Activated T-helper 2 cell treated with anti-CD3 and anti-CD28 coated beads, Interferon-gamma antibody, Interleukin-2, Interleukin-4, amounts not matched to agents 10 μg/mL and 5 μg/mL and 100 μg/mL, durations not matched to agents 14 hours and 24 hours and 36 hours (primary cell): Measurements from ENCODE around the gene HOXD13. TPM values are rescaled to one million over a fixed set of nuclear protein-coding genes. Genes with fewer than 3 reads are reported as not detected.

Experiments used
- DNase-seq: peaks from one replicate; pipeline ENCODE4 v3.0.0; 2021; ENCODE audit warnings: low spot score
- H3K27ac Mint-ChIP-seq: one replicate; pipeline ENCODE4 v1.8.0; 2021; ENCODE audit warnings: mixed read lengths
- H3K27me3 Mint-ChIP-seq: one replicate; pipeline ENCODE4 v1.8.0; 2021; ENCODE audit warnings: low read depth, mixed read lengths
- H3K36me3 Mint-ChIP-seq: one replicate; pipeline ENCODE4 v1.8.0; 2021; ENCODE audit warnings: low read depth, mixed read lengths
- H3K4me1 Mint-ChIP-seq: one replicate; pipeline ENCODE4 v1.8.0; 2021; ENCODE audit warnings: low read depth, mixed read lengths
- H3K4me3 Mint-ChIP-seq: one replicate; pipeline ENCODE4 v1.8.0; 2021; ENCODE audit warnings: low read depth, mild to moderate bottlenecking, moderate library complexity, mixed read lengths
- H3K9me3 Mint-ChIP-seq: one replicate; pipeline ENCODE4 v1.8.0; 2021; ENCODE audit warnings: mixed read lengths
- intact Hi-C: fragments of 100-400 bp; cut with micrococcal nuclease; formaldehyde crosslinking; loops from one replicate; pipeline ENCODE4 v1.15.1; 2023
- total RNA-seq: library from RNA; stranded (reverse); gene quantifications from 2 replicates; pipeline ENCODE4 v1.2.3, GENCODE V29; 2022

HOXD13 gene
- total RNA-seq, 1 donor from 2014 or later: not detected

DNA sequence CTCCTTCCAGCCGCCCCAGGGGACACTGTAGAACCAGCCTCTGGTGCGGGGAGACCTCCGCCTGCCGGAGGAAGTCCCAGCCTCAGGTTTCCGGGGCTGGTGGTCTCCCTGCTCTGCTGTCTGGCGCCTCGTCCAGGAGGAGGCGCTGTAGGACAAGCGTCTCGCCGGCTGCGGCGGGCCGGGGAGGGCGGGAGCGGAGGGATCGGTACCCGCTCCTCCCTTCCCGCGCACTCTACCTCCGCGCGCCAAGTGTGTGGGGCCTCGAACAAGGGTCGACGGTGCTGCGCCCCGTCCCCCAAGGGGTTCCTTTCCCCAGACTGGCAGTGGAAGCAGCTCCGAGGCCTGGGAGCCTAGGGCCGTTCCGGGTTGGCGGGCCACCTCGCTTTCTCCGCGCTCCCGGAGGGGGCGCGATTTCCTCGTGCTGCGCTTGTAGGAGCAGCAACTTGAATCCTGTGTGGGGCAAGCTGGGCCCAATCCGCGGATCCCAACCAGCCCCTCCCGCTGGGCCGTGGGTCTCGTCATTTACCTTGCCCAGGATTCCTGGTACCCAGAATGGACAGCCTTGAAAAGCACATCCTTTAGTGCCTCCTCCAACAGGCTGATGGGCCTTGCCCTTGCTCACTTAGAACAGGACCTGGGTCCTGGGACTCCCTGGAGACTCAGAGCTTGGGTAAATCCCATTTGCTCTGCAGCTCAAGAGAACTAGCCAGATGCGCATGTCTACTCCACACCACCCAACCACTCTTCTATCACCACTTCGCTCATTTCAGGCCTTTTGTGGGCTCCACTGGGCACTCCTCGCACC, 48.2 kb downstream of the HOXD13 start:
- peak; percentile 64 for DNase-seq
- intact Hi-C loops: loop anchor here (1.0 to 5.0 kb wide), 5 partner anchors 317 to 1007 kb away; no protein-coding TSS in a partner anchor
- peaks cover 8% of the 10 kb centered on the region for H3K4me1 Mint-ChIP-seq
- H3K9me3 Mint-ChIP-seq: no peaks in the 10 kb centered on the region
- no peaks in the 10 kb centered on the region for H3K36me3 Mint-ChIP-seq
- H3K4me3 Mint-ChIP-seq: no peak overlapping the region
- peaks cover 80% of the 10 kb centered on the region for H3K27me3 Mint-ChIP-seq
- no peak overlapping the region for H3K27ac Mint-ChIP-seq

DNA sequence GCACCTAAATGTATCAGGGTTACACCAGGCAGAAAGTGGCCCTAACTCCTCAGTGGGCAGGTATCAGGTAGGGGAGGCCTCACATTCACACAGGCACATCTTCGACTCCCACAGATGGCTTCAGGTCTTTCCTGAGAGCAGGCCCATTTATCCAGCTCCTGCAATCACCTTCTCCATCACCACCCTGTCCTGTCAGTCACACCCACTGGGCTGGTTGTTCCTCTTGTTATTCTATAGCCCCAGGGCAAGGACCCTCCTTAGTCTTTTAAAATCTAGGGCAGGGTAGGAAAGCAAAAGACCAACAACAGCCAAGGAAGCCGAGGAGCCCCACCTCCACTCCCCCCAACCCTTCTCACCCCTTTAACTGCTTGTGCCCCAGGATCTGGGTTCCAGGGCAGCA, 49.8 kb downstream of the HOXD13 start:
- Mint-ChIP-seq H3K4me3 (no peak overlapping the region), H3K36me3 (no peaks in the 10 kb centered on the region), H3K27me3 (peaks cover 85% of the 10 kb centered on the region), H3K4me1 (peaks cover 4% of the 10 kb centered on the region), H3K9me3 (no peaks in the 10 kb centered on the region), H3K27ac (no peak overlapping the region)
- no peak for DNase-seq
- intact Hi-C loops: loop anchor here (5.0 kb wide), 2 partner anchors 315 to 1005 kb away; no protein-coding TSS in a partner anchor

Other genes starting within 250 kb of the HOXD13 start
- gene LNPK, start 90.5 kb upstream of the HOXD13 start, total RNA-seq: 50.3 and 51.9 TPM in 2 replicates
- not detected in 2 replicates for gene EVX2, start 8.8 kb upstream of the HOXD13 start, total RNA-seq
- not detected in 2 replicates for gene HOXD12, start 7.1 kb downstream of the HOXD13 start, total RNA-seq
- gene HOXD11, start 14.6 kb downstream of the HOXD13 start, total RNA-seq: not detected in 2 replicates
- not detected in 2 replicates for gene HOXD10, start 24.1 kb downstream of the HOXD13 start, total RNA-seq
- gene HOXD9, start 30.0 kb downstream of the HOXD13 start, total RNA-seq: not detected in 2 replicates
- gene HOXD8, start 37.0 kb downstream of the HOXD13 start, total RNA-seq: not detected in 2 replicates
- not detected in 2 replicates for gene HOXD4, start 58.8 kb downstream of the HOXD13 start, total RNA-seq
- not detected in 2 replicates for gene HOXD3, start 64.6 kb downstream of the HOXD13 start, total RNA-seq
- not detected in 2 replicates for gene HOXD1, start 95.9 kb downstream of the HOXD13 start, total RNA-seq
- gene MTX2, start 176.7 kb downstream of the HOXD13 start, total RNA-seq: 26.0 and 26.2 TPM in 2 replicates